Brain microvascular endothelial cell (primary cell): ENCODE measurements around the gene ACCSL.
A peak's percentile ranks its signal among the peaks of the same experiment; 100 is the strongest.

Experiments used
- DNase-seq: peaks from one replicate; pipeline ENCODE4 v3.0.0-alpha.2; 2020
- H3K27ac ChIP-seq: fragments of 250-450 bp; sonication (Bioruptor Pico); 2 replicates; pipeline ENCODE4 v1.5.1; 2020; ENCODE audit warnings: mild to moderate bottlenecking, moderate library complexity
- H3K27me3 ChIP-seq: fragments of 250-450 bp; sonication (Bioruptor Pico); replicated peaks from 2 replicates; pipeline ENCODE4 v1.5.1; 2020; ENCODE audit warnings: mild to moderate bottlenecking
- H3K36me3 ChIP-seq: fragments of 250-450 bp; sonication (Bioruptor Pico); replicated peaks from 2 replicates; pipeline ENCODE4 v1.5.1; 2020; ENCODE audit warnings: mild to moderate bottlenecking
- H3K4me3 ChIP-seq: 2 replicates; pipeline ENCODE4 v1.5.1; 2011; ENCODE audit warnings: low read depth, mild to moderate bottlenecking, control low read depth, low read length, moderate library complexity
- CTCF ChIP-seq: IDR thresholded peaks from 2 replicates; pipeline ENCODE4 v1.5.1; 2011; ENCODE audit warnings: low read depth, mild to moderate bottlenecking, moderate library complexity, low read length, control low read depth, inconsistent platforms; ENCODE audit errors: missing control alignments
- in situ Hi-C: cut with HindIII; loops from 2 replicates; pipeline ENCODE4 v1.10.0; 2017; ENCODE audit warnings: low sequenced_read_pairs, low pct_ligation_motif_present

The ACCSL gene

GRCh38 chr11:44033856-44034255, 13.9 kb upstream of the ACCSL start:
- H3K4me3 ChIP-seq = no peak overlapping the region
- no peak for TF ChIP-seq CTCF
- DNase-seq = no peak
- H3K27ac ChIP-seq = no peak overlapping the region
- in situ Hi-C loops = loop anchor here (25.0 kb wide), 1 partner anchor 122 kb away; no protein-coding TSS in a partner anchor
- no peaks in the 10 kb centered on the region for H3K27me3 ChIP-seq
- no peaks in the 10 kb centered on the region for H3K36me3 ChIP-seq

GRCh38 chr11:44034639-44035038, 13.1 kb upstream of the ACCSL start:
- in situ Hi-C loops = loop anchor here (25.0 kb wide), 1 partner anchor 122 kb away; no protein-coding TSS in a partner anchor
- H3K27ac ChIP-seq = no peak overlapping the region
- H3K27me3 ChIP-seq = no peaks in the 10 kb centered on the region
- TF ChIP-seq CTCF = no peak
- no peak for DNase-seq
- no peaks in the 10 kb centered on the region for H3K36me3 ChIP-seq
- no peak overlapping the region for H3K4me3 ChIP-seq

DNA sequence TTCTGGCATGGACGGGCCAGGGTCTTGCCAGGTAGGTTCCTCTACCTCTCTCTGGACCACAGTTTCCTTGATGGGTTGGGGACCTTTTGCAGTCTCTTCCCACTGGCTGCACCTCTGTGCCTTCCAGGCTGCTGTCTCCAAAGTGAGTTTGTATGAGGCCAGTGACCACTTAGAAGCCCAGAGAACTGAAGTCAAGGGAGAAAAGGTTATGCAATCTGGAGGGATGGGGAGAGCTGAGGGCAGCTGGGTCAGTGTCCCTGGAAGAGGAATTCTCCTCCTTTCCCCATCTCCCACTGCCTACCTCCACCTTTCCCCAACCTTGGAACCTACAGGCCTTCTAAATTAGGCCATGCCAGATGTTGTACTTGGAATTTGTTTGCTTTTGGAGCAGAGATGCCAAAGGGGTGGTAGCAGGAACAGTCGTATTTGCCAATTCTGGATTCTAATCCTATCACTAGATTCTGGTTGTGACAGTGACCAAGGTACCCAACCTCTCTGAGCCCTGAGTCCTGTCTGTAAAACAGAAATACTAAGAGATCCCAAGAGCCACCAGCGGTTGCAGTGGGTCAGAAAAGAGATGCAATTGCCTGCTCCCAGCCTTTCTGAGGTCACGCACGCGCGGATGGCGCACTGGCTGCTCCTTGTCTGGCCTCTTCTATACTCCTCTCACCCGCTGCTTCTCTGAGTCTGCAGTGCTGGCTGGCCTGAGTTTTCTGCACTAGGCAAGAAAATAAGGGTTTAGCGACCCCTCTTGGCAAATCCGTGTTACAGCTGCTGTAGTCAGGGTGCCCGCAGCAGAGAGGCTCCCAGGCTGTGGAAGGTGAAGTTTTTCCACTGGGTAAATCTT, 10.7 kb upstream of the ACCSL start:
- Histone ChIP-seq H3K4me3 (no peak overlapping the region), H3K36me3 (no peaks in the 10 kb centered on the region), H3K27ac (no peak overlapping the region), H3K27me3 (no peaks in the 10 kb centered on the region)
- DNase-seq = peak; percentile 90
- peak; percentile 94 for TF ChIP-seq CTCF
- in situ Hi-C loops = loop anchor here (25.0 kb wide), 1 partner anchor 125 kb away; no protein-coding TSS in a partner anchor

DNA sequence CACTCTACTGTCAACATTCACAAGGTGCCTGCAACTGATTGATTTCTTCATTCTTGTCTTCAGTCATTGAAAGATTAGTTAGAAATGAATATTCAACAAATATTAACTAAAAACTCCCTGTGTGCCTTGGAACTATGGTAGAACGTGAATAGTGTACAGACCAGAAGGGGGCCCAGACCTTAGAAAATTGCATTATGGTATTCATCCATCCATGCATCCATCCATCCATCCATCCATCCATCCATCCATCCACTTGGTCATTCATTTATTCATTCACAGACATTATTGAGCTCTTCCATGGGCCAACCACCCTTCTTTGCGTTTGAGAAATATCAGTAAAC, 10.2 kb upstream of the ACCSL start:
- H3K27ac ChIP-seq = no peak overlapping the region
- DNase-seq = no peak
- in situ Hi-C loops = loop anchor here (25.0 kb wide), 1 partner anchor 125 kb away; no protein-coding TSS in a partner anchor
- H3K36me3 ChIP-seq = no peaks in the 10 kb centered on the region
- H3K4me3 ChIP-seq = no peak overlapping the region
- H3K27me3 ChIP-seq = no peaks in the 10 kb centered on the region
- no peak for TF ChIP-seq CTCF

DNA sequence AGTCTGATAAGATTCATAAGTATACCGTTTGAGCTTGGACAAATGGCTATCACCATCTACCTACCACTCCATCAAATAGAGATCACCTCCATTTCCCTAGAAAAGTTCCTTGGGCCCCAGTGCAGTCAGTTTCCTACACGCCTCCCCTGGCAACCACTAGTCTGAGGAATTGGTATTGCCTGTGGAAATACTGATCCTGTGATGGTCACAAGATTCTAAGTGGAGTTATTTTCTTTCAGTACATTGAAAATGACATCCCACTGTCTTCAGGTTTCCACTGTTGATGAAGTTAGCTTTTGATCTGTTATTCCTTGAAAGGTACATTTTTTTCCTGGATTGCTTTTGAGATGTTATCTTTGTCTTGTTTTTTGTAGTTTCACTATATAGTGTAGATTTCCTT, 4.6 kb upstream of the ACCSL start:
- in situ Hi-C loops = loop anchor here (25.0 kb wide), 1 partner anchor 131 kb away; no protein-coding TSS in a partner anchor
- no peak for DNase-seq
- Histone ChIP-seq H3K36me3 (no peaks in the 10 kb centered on the region), H3K27me3 (no peaks in the 10 kb centered on the region), H3K4me3 (no peak overlapping the region), H3K27ac (no peak overlapping the region)
- TF ChIP-seq CTCF = no peak
